ENCODE data around the gene CNTN1.

- TF ChIP-seq CTCF (IDR thresholded peaks at IDR 0.05) (no peak), POLR2A (IDR thresholded peaks at IDR 0.05) (no peak), EP300 (IDR thresholded peaks at IDR 0.05) (no peak)
Measured at GRCh38 chr12:41018010-41018409, 325.8 kb downstream of the CNTN1 start.
